LNCaP clone FGC (cell line): ENCODE data around the gene LAGE3.

Experiments used
- DNase-seq: peaks from one replicate; pipeline ENCODE4 v3.0.0-alpha.2; 2011; ENCODE audit warnings: low read depth
- H3K4me3 ChIP-seq: 2 replicates; pipeline ENCODE4 v1.5.1; 2011; ENCODE audit warnings: mild to moderate bottlenecking, low read depth, low read length, control low read depth
- TF ChIP-seq, protein P1 (sequence below): IDR thresholded peaks from 2 replicates; pipeline ENCODE4 v1.5.1; 2012; ENCODE audit warnings: mild to moderate bottlenecking; ENCODE audit not compliant: control insufficient read depth, insufficient read depth; ENCODE audit errors: extremely low read depth

Gene LAGE3

DNA sequence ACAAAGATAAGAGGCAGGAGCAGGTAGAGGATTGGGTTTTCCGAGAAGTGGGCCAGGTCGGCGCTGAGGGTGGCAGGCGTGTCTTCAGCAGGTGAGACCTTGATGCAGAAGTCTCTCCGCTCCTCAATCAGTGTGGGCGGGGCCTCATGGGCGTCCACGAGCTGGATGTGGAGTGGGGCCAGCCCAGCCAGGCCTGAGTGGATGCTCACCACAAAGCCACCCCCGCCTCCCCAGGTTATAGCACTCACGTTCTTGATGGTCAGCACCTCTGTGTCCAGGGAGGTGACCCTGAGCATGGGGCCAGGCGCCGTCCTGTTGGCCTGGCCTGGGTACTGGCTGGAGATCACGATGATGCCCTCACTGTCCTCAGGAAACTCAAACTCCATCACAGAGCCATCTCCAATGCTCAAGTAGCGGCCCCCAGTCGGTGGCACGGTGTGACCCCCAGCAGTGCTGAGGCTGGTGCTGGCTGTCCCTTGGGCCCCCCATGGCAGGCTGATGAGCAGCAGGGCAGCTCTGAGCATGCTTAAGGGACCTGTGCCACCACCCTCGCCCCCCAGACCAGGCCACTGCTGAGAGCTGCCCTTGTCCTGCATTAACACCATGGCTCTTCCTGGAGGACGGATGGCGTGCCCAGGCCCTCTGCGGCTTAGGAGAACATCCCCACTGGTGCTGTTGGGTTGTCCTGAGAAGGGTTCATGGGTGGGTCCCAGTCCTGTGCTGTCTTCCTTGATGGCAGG lies 9.4 kb upstream of the LAGE3 start:
- no peak overlapping the region for H3K4me3 ChIP-seq
- no peak for DNase-seq
- TF ChIP-seq, protein P1, sequence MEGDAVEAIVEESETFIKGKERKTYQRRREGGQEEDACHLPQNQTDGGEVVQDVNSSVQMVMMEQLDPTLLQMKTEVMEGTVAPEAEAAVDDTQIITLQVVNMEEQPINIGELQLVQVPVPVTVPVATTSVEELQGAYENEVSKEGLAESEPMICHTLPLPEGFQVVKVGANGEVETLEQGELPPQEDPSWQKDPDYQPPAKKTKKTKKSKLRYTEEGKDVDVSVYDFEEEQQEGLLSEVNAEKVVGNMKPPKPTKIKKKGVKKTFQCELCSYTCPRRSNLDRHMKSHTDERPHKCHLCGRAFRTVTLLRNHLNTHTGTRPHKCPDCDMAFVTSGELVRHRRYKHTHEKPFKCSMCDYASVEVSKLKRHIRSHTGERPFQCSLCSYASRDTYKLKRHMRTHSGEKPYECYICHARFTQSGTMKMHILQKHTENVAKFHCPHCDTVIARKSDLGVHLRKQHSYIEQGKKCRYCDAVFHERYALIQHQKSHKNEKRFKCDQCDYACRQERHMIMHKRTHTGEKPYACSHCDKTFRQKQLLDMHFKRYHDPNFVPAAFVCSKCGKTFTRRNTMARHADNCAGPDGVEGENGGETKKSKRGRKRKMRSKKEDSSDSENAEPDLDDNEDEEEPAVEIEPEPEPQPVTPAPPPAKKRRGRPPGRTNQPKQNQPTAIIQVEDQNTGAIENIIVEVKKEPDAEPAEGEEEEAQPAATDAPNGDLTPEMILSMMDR: no peak

DNA sequence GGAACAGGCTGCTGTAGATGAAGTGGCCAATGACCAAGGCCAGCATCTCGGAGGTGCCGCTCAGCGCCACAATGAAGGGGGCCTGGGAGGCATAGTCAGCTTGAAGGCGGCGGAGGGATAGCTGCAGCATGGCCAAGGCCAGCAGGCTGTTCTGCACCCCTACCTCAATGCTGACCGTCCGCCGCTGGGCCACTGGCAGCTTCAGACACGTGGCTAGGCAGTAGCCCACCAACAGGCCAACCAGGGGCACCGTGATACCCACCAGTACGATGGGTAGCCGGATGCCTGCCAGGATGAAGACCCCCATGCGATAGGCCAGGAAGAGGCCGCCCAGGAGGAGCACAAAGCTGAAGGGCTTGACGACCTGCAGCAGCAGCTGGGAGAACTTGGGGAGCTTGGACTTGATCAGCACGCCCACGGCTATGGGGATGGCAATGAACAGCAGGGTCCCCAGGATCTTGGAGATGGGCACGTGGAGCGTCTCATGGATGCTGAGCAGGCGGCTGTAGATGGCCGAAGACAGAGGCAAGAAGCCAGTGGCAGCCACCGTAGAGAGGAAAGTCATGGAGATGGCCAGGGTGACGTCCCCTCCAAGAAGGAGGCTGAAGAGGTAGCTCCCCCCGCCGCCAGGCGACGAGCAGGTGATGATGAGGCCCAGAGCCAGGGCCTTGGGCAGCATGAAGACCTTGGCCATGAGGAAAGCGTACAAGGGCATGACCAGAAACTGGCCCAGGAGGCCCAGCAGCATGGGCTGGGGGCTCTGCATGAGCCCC lies 8.6 kb upstream of the LAGE3 start:
- no peak for DNase-seq
- no peak overlapping the region for H3K4me3 ChIP-seq
- TF ChIP-seq, protein P1: no peak

DNA sequence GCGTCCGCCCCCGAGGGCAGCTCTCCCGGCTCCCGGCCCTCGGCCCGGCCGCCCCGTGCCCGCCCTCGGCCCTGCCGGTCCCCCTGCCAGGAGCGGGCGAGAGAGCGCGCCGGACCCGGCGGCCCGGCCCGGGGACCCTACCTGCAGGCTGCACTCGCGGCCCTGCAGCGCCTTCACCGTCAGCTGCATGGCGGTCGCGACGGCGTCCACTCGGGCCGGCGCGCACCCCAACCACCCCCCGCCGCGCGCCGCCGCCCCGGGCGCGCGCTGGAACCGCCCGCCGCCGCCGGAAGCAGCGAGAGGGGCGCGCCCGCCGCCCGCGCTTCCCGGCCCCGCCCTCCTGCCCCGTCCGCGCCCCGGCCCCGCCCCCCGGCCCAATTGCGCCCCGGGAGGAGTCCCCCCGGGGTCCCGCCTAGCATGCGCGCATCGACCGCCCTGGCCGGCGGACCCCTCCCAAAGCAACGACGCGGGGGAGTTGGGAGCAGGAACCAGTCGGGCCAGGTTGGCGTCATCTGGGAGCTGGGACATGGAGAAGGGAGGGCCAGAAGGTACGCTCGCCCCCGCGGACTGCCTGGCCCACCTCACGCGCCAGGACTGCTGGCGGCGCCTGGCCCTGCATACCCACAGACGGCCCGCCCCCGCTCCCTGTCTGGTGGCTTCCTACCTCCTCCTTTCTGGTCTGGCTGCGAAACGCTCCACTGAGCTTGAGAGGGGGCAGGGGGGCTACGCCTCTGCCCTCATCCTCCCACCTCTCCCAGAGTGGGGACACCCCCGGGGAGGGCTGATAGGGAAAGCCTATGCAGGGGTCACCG lies 7.5 kb upstream of the LAGE3 start, which contains the start of gene UBL4A:
Gene UBL4A (minus strand): TSS at position 220 of the 812 bp plus-strand sequence. CDS start 31 bp downstream, at position 189.
- H3K4me3 ChIP-seq: peak within 1 kb of the TSS; percentile 63
- no peak for DNase-seq
- TF ChIP-seq, protein P1: no peak

DNA sequence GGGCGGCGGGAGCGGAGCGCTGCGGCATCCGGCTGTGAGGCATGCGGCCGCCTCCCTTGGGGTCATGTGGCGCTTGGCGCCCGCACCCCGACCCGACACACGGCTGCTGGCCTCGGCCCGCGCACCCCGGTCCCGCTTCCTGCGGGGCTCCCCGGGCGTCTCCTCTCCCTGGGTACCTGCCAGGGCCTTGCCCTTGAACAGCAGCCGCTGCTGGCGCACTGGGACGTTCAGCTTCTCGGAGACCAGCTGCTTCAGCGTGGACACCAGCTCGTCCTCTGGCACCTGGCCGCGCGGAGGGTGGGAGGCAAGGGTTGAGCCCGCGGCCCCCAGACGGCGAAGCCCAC lies 6.9 kb upstream of the LAGE3 start:
- peak overlapping the region; percentile 63 for H3K4me3 ChIP-seq
- TF ChIP-seq, protein P1: no peak
- DNase-seq: no peak

DNA sequence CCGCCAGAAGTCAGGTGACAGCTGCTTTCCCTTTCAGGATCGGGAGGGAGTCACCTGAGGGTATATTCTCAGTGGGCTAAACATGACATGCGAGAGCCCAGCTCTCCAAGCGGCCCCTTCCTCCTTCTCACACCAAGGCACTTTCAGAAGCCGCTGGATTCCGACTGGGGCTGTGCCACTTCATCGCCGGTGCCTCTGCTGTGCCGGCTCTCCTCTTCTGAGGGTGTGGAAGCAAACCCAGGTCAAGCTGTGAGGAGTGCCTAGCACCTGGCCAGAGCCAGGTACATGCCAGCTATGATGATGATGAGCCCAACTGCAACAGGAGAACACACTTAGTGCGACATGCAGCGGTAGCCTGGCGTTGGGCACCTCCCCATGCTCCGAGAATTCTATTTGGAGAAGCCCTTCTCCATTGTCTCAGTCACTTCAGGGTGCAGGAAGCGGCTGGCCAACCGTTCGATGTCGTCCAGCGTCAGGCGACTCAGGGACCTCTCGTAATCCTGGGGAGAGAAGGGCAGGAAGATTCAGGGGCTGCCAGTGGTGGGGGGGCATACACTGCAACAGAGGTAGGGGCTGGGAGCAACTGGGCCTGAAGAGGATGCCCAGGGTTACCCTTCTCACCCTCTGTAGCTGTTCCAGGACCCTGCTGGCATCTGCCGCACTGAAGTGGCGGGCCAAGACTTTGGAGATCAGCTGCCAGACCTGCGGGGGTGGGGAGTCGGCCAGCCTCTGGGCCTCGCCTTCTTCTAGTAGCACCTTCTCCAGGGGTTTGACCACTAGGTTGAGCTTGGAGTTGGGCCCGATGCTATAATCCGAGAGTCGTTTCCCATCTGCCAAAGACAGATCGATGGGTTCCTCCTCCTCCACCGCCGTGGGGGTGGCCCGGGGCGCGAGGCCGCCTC lies 6.3 kb upstream of the LAGE3 start:
- DNase-seq: no peak
- TF ChIP-seq, protein P1: no peak
- H3K4me3 ChIP-seq: peak overlapping the region; percentile 63
